Muscle layer of colon (tissue), 2 donors: ENCODE data around the gene IRGC.
"Not testable (repeated sequence)": the region's sequence is repeated elsewhere in the genome, so short reads cannot be mapped to it uniquely, and the experiment has no call there.

Experiments used
- H3K27ac ChIP-seq: one replicate; pipeline ENCODE4 v1.7.0; 2013; ENCODE audit warnings: low read depth, mild to moderate bottlenecking, low read length, moderate library complexity
- H3K27me3 ChIP-seq, 2 donors: one replicate each; pipeline ENCODE4 v1.7.0; 2013; ENCODE audit warnings: low read length in 2 of 2, mild to moderate bottlenecking in 2 of 2; ENCODE audit not compliant: insufficient read depth in 2 of 2, control insufficient read depth in 1 of 2
- H3K36me3 ChIP-seq: one replicate; pipeline ENCODE4 v1.7.0; 2013; ENCODE audit warnings: mild to moderate bottlenecking, low read length; ENCODE audit not compliant: insufficient read depth
- H3K4me1 ChIP-seq: one replicate; pipeline ENCODE4 v1.7.0; 2013; ENCODE audit warnings: mild to moderate bottlenecking, low read length; ENCODE audit not compliant: insufficient read depth
- H3K4me3 ChIP-seq, 2 donors: one replicate each; pipeline ENCODE4 v1.7.0; 2013; ENCODE audit warnings: low read length in 2 of 2, low read depth in 1 of 2, mild to moderate bottlenecking in 1 of 2, moderate library complexity in 1 of 2
- H3K9ac ChIP-seq: one replicate; pipeline ENCODE4 v1.7.0; 2013; ENCODE audit warnings: low read length
- H3K9me3 ChIP-seq: one replicate; pipeline ENCODE4 v1.7.0; 2013; ENCODE audit warnings: mild to moderate bottlenecking, low read length
- donor health status: abdominal sarcoma.
- donor health status: Adenocarcinoma of cecum.

Gene IRGC

GRCh38 chr19:43678512-43679261 is 37.2 kb upstream of the IRGC start:
- no peaks in the 10 kb centered on the region for H3K27me3 ChIP-seq
- no peak overlapping the region for H3K27ac ChIP-seq
- no peak overlapping the region for H3K9ac ChIP-seq
- no peaks in the 10 kb centered on the region for H3K9me3 ChIP-seq
- no peaks in the 10 kb centered on the region for H3K36me3 ChIP-seq
- H3K4me1 ChIP-seq, result no peaks in the 10 kb centered on the region
- H3K4me3 ChIP-seq, result no peak overlapping the region

GRCh38 chr19:43681821-43682220 is 34.1 kb upstream of the IRGC start:
- H3K9ac ChIP-seq, result no peak overlapping the region
- H3K4me3 ChIP-seq, result no peak overlapping the region
- no peaks in the 10 kb centered on the region for H3K9me3 ChIP-seq
- no peak overlapping the region for H3K27ac ChIP-seq
- no peaks in the 10 kb centered on the region for H3K27me3 ChIP-seq
- H3K36me3 ChIP-seq, result no peaks in the 10 kb centered on the region
- no peaks in the 10 kb centered on the region for H3K4me1 ChIP-seq

GRCh38 chr19:43682269-43682668 is 33.6 kb upstream of the IRGC start:
- H3K27me3 ChIP-seq, H3K36me3 ChIP-seq, H3K9ac ChIP-seq, H3K27ac ChIP-seq, H3K9me3 ChIP-seq, H3K4me3 ChIP-seq, H3K4me1 ChIP-seq: not testable (repeated sequence)

GRCh38 chr19:43682824-43683661 is 32.8 kb upstream of the IRGC start:
- Histone ChIP-seq H3K4me3 (no peak overlapping the region), H3K36me3 (no peaks in the 10 kb centered on the region), H3K9ac (no peak overlapping the region), H3K27ac (no peak overlapping the region), H3K9me3 (no peaks in the 10 kb centered on the region), H3K4me1 (no peaks in the 10 kb centered on the region), H3K27me3 (no peaks in the 10 kb centered on the region)

- no peak overlapping the region for H3K4me3 ChIP-seq
- H3K4me1 ChIP-seq, result no peaks in the 10 kb centered on the region
- no peak overlapping the region for H3K9ac ChIP-seq
- H3K27me3 ChIP-seq, result no peaks in the 10 kb centered on the region
- H3K27ac ChIP-seq, result no peak overlapping the region
- no peaks in the 10 kb centered on the region for H3K36me3 ChIP-seq
- no peaks in the 10 kb centered on the region for H3K9me3 ChIP-seq
These were observed 32.0 kb upstream of the IRGC start for GRCh38 chr19:43683905-43684304.

GRCh38 chr19:43684326-43684725 is 31.6 kb upstream of the IRGC start:
- no peak overlapping the region for H3K27ac ChIP-seq
- no peaks in the 10 kb centered on the region for H3K36me3 ChIP-seq

GRCh38 chr19:43687660-43687997 is 28.2 kb upstream of the IRGC start:
- Histone ChIP-seq H3K36me3 (no peaks in the 10 kb centered on the region), H3K9ac (no peak overlapping the region), H3K27ac (no peak overlapping the region), H3K27me3 (no peaks in the 10 kb centered on the region), H3K4me1 (no peaks in the 10 kb centered on the region), H3K4me3 (no peak overlapping the region), H3K9me3 (peaks cover 10% of the 10 kb centered on the region)

More at GRCh38 chr19:43684326-43684725, 31.6 kb upstream of the IRGC start:
- Histone ChIP-seq H3K9me3 (no peaks in the 10 kb centered on the region), H3K27me3 (no peaks in the 10 kb centered on the region), H3K4me1 (no peaks in the 10 kb centered on the region), H3K4me3 (no peak overlapping the region), H3K9ac (no peak overlapping the region)

- H3K4me1 ChIP-seq, result no peaks in the 10 kb centered on the region
- no peak overlapping the region for H3K9ac ChIP-seq
These were observed 27.7 kb upstream of the IRGC start for GRCh38 chr19:43688059-43688701.

GRCh38 chr19:43690444-43690843 is 25.4 kb upstream of the IRGC start:
- Histone ChIP-seq H3K4me3 (no peak overlapping the region), H3K9ac (no peak overlapping the region), H3K4me1 (no peaks in the 10 kb centered on the region), H3K36me3 (no peaks in the 10 kb centered on the region), H3K27ac (no peak overlapping the region), H3K9me3 (peaks cover 10% of the 10 kb centered on the region), H3K27me3 (no peaks in the 10 kb centered on the region)

More at GRCh38 chr19:43688059-43688701, 27.7 kb upstream of the IRGC start:
- no peaks in the 10 kb centered on the region for H3K27me3 ChIP-seq
- peaks cover 10% of the 10 kb centered on the region for H3K9me3 ChIP-seq
- H3K36me3 ChIP-seq, result no peaks in the 10 kb centered on the region
- no peak overlapping the region for H3K4me3 ChIP-seq
- H3K27ac ChIP-seq, result no peak overlapping the region

- H3K27ac ChIP-seq, result no peak overlapping the region
- no peak overlapping the region for H3K4me3 ChIP-seq
- H3K9me3 ChIP-seq, result peaks cover 10% of the 10 kb centered on the region
- no peaks in the 10 kb centered on the region for H3K36me3 ChIP-seq
- H3K4me1 ChIP-seq, result no peaks in the 10 kb centered on the region
- no peaks in the 10 kb centered on the region for H3K27me3 ChIP-seq
- H3K9ac ChIP-seq, result no peak overlapping the region
These were observed 25.0 kb upstream of the IRGC start for GRCh38 chr19:43690890-43691289.

GRCh38 chr19:43691755-43692154 is 24.1 kb upstream of the IRGC start:
- Histone ChIP-seq H3K27me3 (no peaks in the 10 kb centered on the region), H3K9me3 (peaks cover 10% of the 10 kb centered on the region), H3K9ac (no peak overlapping the region), H3K36me3 (no peaks in the 10 kb centered on the region), H3K4me3 (no peak overlapping the region), H3K27ac (no peak overlapping the region), H3K4me1 (no peaks in the 10 kb centered on the region)
